GM19395 (cell line): ENCODE measurements around the gene TAF1C.
"Not testable (repeated sequence)": the region's sequence is repeated elsewhere in the genome, so short reads cannot be mapped to it uniquely, and the experiment has no call there.

ENCODE experiments used
- ATAC-seq: cut with Tn5 transposase; IDR thresholded peaks from one replicate; pipeline ENCODE4 v1.9.1; 2021; ENCODE audit warnings: mild to moderate bottlenecking, moderate library complexity; ENCODE audit not compliant: unreplicated experiment

Gene TAF1C

GRCh38 chr16:84186685-84187437 is at the start of gene TAF1C:
TSS of gene TAF1C (minus strand) at chr16:84187057. CDS start at chr16:84184988, 2,069 bp downstream.
- ATAC-seq, result peak; percentile 98

GRCh38 chr16:84234321-84235241 is 47.7 kb upstream of the TAF1C start:
- no peak for ATAC-seq

GRCh38 chr16:84233748-84234147 is 46.9 kb upstream of the TAF1C start:
- no peak for ATAC-seq

GRCh38 chr16:84232969-84233368 is 46.1 kb upstream of the TAF1C start:
- no peak for ATAC-seq

- no peak for ATAC-seq
Measured at GRCh38 chr16:84232060-84232459, 45.2 kb upstream of the TAF1C start.

- no peak for ATAC-seq
Measured at GRCh38 chr16:84229471-84229870, 42.6 kb upstream of the TAF1C start.

- ATAC-seq, result no peak
Measured at GRCh38 chr16:84228256-84228838, 41.5 kb upstream of the TAF1C start.

- no peak for ATAC-seq
Measured at GRCh38 chr16:84227548-84227947, 40.7 kb upstream of the TAF1C start.

GRCh38 chr16:84226026-84226425 is 39.2 kb upstream of the TAF1C start:
- no peak for ATAC-seq

GRCh38 chr16:84225571-84225970 is 38.7 kb upstream of the TAF1C start:
- no peak for ATAC-seq

GRCh38 chr16:84225126-84225525 is 38.3 kb upstream of the TAF1C start:
- ATAC-seq, result no peak

- ATAC-seq, result no peak
Measured at GRCh38 chr16:84224554-84224953, 37.7 kb upstream of the TAF1C start.

- ATAC-seq, result no peak
Measured at GRCh38 chr16:84223456-84223855, 36.6 kb upstream of the TAF1C start.

GRCh38 chr16:84220851-84221250 is 34.0 kb upstream of the TAF1C start:
- ATAC-seq, result no peak

- ATAC-seq, result no peak
Measured at GRCh38 chr16:84218956-84219355, 32.1 kb upstream of the TAF1C start.

- no peak for ATAC-seq
Measured at GRCh38 chr16:84218176-84218823, 31.4 kb upstream of the TAF1C start.

GRCh38 chr16:84216144-84216543 is 29.3 kb upstream of the TAF1C start:
- not testable (repeated sequence) for ATAC-seq

- ATAC-seq, result no peak
Measured at GRCh38 chr16:84215531-84215930, 28.7 kb upstream of the TAF1C start.

- ATAC-seq, result no peak
Measured at GRCh38 chr16:84214451-84215066, 27.7 kb upstream of the TAF1C start.

- ATAC-seq, result no peak
Measured at GRCh38 chr16:84212631-84213030, 25.8 kb upstream of the TAF1C start.

- no peak for ATAC-seq
Measured at GRCh38 chr16:84212154-84212553, 25.3 kb upstream of the TAF1C start.
